ENCODE measurements around the gene AGR3. TPM values are rescaled to one million over a fixed set of nuclear protein-coding genes. Genes with fewer than 3 reads are reported as not detected.
A peak's percentile ranks its signal among the peaks of the same experiment; 100 is the strongest.

Gene AGR3
- total RNA-seq, 1 experiment from 2014 or later, result not detected

DNA sequence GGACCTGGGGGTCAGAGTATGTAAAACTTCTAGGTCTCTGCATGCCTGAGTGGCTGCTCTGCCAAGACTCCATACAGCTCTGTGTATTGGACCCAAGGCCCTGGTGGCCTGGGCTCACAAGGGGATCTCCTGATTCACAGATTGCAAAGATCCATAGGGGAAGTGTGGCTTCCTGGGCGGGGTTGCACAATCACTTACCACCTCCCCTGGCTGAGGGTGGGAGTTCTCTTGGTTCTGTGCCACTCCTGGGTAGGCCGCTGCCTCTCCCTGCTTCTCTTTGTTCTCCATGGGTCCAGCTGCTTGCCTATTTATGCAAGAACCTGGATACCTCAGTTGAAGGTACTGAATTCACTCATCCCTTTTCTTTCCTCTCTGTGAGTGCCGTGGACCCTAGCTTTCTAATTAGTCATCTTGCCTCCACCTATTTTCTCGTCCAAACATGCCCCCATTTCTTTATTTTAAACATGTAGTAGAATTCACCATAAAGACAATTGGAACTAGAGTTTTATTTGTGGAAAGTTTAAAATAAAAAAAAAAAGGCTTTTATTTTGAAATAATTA is 18.5 kb upstream of the AGR3 start:
- no peak overlapping the region for H3K27ac Mint-ChIP-seq (ENCODE audit: low read depth, unreplicated experiment)
- TF ChIP-seq, protein P1, sequence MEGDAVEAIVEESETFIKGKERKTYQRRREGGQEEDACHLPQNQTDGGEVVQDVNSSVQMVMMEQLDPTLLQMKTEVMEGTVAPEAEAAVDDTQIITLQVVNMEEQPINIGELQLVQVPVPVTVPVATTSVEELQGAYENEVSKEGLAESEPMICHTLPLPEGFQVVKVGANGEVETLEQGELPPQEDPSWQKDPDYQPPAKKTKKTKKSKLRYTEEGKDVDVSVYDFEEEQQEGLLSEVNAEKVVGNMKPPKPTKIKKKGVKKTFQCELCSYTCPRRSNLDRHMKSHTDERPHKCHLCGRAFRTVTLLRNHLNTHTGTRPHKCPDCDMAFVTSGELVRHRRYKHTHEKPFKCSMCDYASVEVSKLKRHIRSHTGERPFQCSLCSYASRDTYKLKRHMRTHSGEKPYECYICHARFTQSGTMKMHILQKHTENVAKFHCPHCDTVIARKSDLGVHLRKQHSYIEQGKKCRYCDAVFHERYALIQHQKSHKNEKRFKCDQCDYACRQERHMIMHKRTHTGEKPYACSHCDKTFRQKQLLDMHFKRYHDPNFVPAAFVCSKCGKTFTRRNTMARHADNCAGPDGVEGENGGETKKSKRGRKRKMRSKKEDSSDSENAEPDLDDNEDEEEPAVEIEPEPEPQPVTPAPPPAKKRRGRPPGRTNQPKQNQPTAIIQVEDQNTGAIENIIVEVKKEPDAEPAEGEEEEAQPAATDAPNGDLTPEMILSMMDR (IDR thresholded peaks at IDR 0.05; ENCODE audit: unreplicated experiment), result no peak
- H3K9me3 Mint-ChIP-seq (ENCODE audit: unreplicated experiment), result no peaks in the 10 kb centered on the region
- peaks cover 2% of the 10 kb centered on the region for H3K4me1 Mint-ChIP-seq (ENCODE audit: insufficient read depth, unreplicated experiment)
- H3K4me3 Mint-ChIP-seq (ENCODE audit: unreplicated experiment), result no peak overlapping the region
- no peaks in the 10 kb centered on the region for H3K36me3 Mint-ChIP-seq (ENCODE audit: insufficient read depth, unreplicated experiment)
- ChIA-PET POLR2A (interaction anchor here (1.2 kb wide), 1 partner anchor 9 kb away, joined by 3 read pairs; no protein-coding TSS in a partner anchor), CTCF (interaction anchor here (0.6 kb wide), 1 partner anchor 11 kb away, joined by 3 read pairs; no protein-coding TSS in a partner anchor)
- no peaks in the 10 kb centered on the region for H3K27me3 Mint-ChIP-seq (ENCODE audit: insufficient read depth, unreplicated experiment)
- BruUV-seq (replicated peaks), result no TSS peak
- intact Hi-C loops (cut with micrococcal nuclease), result no loop called here
- DNase-seq (ENCODE audit: unreplicated experiment), result no peak

- DNase-seq (ENCODE audit: unreplicated experiment), result no peak
- CTCF ChIA-PET, result interaction anchor here (0.5 to 4.3 kb wide), 31 partner anchors 10 to 1971 kb away, joined by 3 to 76 read pairs (median 4); partner anchors contain the start of genes AGR2 and AGR3
Measured at GRCh38 chr7:16891874-16892643, 10.3 kb upstream of the AGR3 start.

DNA sequence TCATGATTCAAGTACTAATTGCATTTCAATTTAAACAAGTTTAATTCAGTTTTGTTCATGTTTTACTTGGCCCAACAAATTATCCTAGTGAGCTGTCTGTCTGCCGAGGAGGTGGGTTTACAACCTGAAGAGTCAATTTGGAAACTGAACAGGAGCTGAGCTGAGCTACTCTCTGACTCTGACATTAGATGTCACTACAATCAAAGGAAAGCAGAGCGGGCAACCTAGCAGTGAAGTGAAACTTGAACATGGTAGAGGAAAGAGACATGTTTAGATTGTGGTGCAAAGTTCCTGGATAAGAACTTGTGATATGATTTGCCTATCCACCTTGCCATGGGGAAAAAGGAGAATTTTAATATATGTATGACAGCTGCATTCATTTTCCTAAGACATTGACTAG is 9.6 kb upstream of the AGR3 start:
- H3K9me3 Mint-ChIP-seq (ENCODE audit: unreplicated experiment), result no peaks in the 10 kb centered on the region
- peak; percentile 74 for DNase-seq (ENCODE audit: unreplicated experiment)
- intact Hi-C loops (cut with micrococcal nuclease), result loop anchor here (1.0 to 2.0 kb wide), 4 partner anchors 27 to 1454 kb away; no protein-coding TSS in a partner anchor
- TF ChIP-seq, protein P1 (IDR thresholded peaks at IDR 0.05; ENCODE audit: unreplicated experiment), result peak; percentile 68
- ChIA-PET POLR2A (interaction anchor here (0.7 to 1.5 kb wide), 6 partner anchors 9 to 466 kb away, joined by 3 to 10 read pairs (median 4); no protein-coding TSS in a partner anchor), CTCF (interaction anchor here (0.5 to 4.3 kb wide), 35 partner anchors 10 to 756 kb away, joined by 3 to 76 read pairs (median 4); partner anchors contain the start of genes AGR2 and AGR3)
- H3K27ac Mint-ChIP-seq (ENCODE audit: low read depth, unreplicated experiment), result no peak overlapping the region
- no peak overlapping the region for H3K4me3 Mint-ChIP-seq (ENCODE audit: unreplicated experiment)
- no TSS peak for BruUV-seq (replicated peaks)
- H3K36me3 Mint-ChIP-seq (ENCODE audit: insufficient read depth, unreplicated experiment), result no peaks in the 10 kb centered on the region
- peaks cover 5% of the 10 kb centered on the region for H3K4me1 Mint-ChIP-seq (ENCODE audit: insufficient read depth, unreplicated experiment)
- H3K27me3 Mint-ChIP-seq (ENCODE audit: insufficient read depth, unreplicated experiment), result no peaks in the 10 kb centered on the region

More at GRCh38 chr7:16891874-16892643, 10.3 kb upstream of the AGR3 start:
- POLR2A ChIA-PET, result interaction anchor here (0.9 to 1.7 kb wide), 6 partner anchors 9 to 48 kb away, joined by 3 to 10 read pairs (median 4); no protein-coding TSS in a partner anchor
- H3K4me1 Mint-ChIP-seq (ENCODE audit: insufficient read depth, unreplicated experiment), result peaks cover 5% of the 10 kb centered on the region
- BruUV-seq (replicated peaks), result no TSS peak
- no peaks in the 10 kb centered on the region for H3K27me3 Mint-ChIP-seq (ENCODE audit: insufficient read depth, unreplicated experiment)
- TF ChIP-seq, protein P1 (IDR thresholded peaks at IDR 0.05; ENCODE audit: unreplicated experiment), result no peak
- H3K4me3 Mint-ChIP-seq (ENCODE audit: unreplicated experiment), result no peak overlapping the region
- H3K27ac Mint-ChIP-seq (ENCODE audit: low read depth, unreplicated experiment), result no peak overlapping the region
- H3K9me3 Mint-ChIP-seq (ENCODE audit: unreplicated experiment), result no peaks in the 10 kb centered on the region
- intact Hi-C loops (cut with micrococcal nuclease), result loop anchor here (1.0 to 2.0 kb wide), 4 partner anchors 26 to 1453 kb away; no protein-coding TSS in a partner anchor
- no peaks in the 10 kb centered on the region for H3K36me3 Mint-ChIP-seq (ENCODE audit: insufficient read depth, unreplicated experiment)

DNA sequence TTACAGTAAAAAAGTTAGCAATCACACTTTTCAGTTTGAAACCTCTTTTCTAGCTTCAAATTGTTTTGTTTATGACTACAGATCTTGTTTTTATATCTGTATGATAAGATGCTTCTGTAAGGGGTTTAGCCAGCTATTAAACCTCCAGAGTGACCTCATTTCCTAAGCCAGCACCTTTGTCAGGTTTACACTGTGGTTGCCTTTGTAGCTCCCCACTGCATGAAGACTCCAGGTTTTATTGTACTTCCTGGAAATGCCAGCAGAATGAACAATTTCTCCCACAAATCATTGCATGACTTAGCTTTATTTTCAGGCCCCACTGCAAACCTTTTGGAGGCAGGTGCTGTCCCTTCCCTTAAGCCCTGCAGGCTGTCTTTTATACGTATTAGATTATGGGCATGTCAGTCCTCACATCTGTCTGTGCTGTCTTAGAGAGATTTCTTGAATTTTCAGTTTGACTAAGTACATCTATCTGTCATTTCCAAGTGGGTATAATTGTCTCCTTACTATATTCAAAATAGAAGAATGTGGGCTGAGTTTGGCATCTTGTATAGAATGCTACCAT is 8.2 kb upstream of the AGR3 start:
- no peaks in the 10 kb centered on the region for H3K9me3 Mint-ChIP-seq (ENCODE audit: unreplicated experiment)
- no TSS peak for BruUV-seq (replicated peaks)
- POLR2A ChIA-PET, result no interaction called here
- CTCF ChIA-PET, result interaction anchor here (0.5 to 4.6 kb wide), 8 partner anchors 10 to 816 kb away, joined by 3 to 42 read pairs (median 4); no protein-coding TSS in a partner anchor
- no peak overlapping the region for H3K27ac Mint-ChIP-seq (ENCODE audit: low read depth, unreplicated experiment)
- no peaks in the 10 kb centered on the region for H3K36me3 Mint-ChIP-seq (ENCODE audit: insufficient read depth, unreplicated experiment)
- H3K4me3 Mint-ChIP-seq (ENCODE audit: unreplicated experiment), result no peak overlapping the region
- intact Hi-C loops (cut with micrococcal nuclease), result loop anchor here (2.0 kb wide), 1 partner anchor 93 kb away; no protein-coding TSS in a partner anchor
- TF ChIP-seq, protein P1 (IDR thresholded peaks at IDR 0.05; ENCODE audit: unreplicated experiment), result no peak
- H3K4me1 Mint-ChIP-seq (ENCODE audit: insufficient read depth, unreplicated experiment), result peaks cover 5% of the 10 kb centered on the region
- no peaks in the 10 kb centered on the region for H3K27me3 Mint-ChIP-seq (ENCODE audit: insufficient read depth, unreplicated experiment)
- DNase-seq (ENCODE audit: unreplicated experiment), result no peak

Data from MCF 10A (cell line).